Gastroesophageal sphincter (tissue), 4 donors: ENCODE data around the gene TMEM131. TPM values are rescaled to one million over a fixed set of nuclear protein-coding genes. Genes with fewer than 3 reads are reported as not detected.

Experiments used
- ATAC-seq: fragments of 150-250 bp; one replicate; pipeline ENCODE4 v1.9.1; 2016; ENCODE audit warnings: mild to moderate bottlenecking, moderate library complexity
- H3K27ac ChIP-seq, 4 donors: fragments of 200-600 bp; sonication (generic) in 3 of 4; 1 replicate in 3 of 4; 2 replicates in 1 of 4; pipeline ENCODE4 v1.5.1; 2016 to 2019
- H3K27me3 ChIP-seq: fragments of 200-600 bp; sonication (generic); one replicate; pipeline ENCODE4 v1.5.1; 2019
- H3K36me3 ChIP-seq, 2 donors: fragments of 200-600 bp; sonication (generic); one replicate each; pipeline ENCODE4 v1.5.1; 2019; ENCODE audit warnings: control low read depth in 1 of 2
- H3K4me1 ChIP-seq, 3 donors: fragments of 200-600 bp; sonication (generic); 1 replicate in 2 of 3; 2 replicates in 1 of 3; pipeline ENCODE4 v1.5.1; 2016 to 2019; ENCODE audit warnings: control low read depth in 2 of 3
- H3K4me3 ChIP-seq, 2 donors: fragments of 200-600 bp; sonication (generic); one replicate each; pipeline ENCODE4 v1.5.1; 2019; ENCODE audit warnings: mild to moderate bottlenecking in 1 of 2, moderate library complexity in 1 of 2
- H3K9me3 ChIP-seq, 3 donors: fragments of 200-600 bp; sonication (generic); one replicate each; pipeline ENCODE4 v1.5.1; 2017 to 2019; ENCODE audit warnings: control low read depth in 2 of 3
- EP300 ChIP-seq: sonication (generic); formaldehyde crosslinking; IDR thresholded peaks from one replicate; pipeline ENCODE4 v1.6.1; 2017; ENCODE audit warnings: antibody characterized with exemption, mild to moderate bottlenecking
- POLR2A ChIP-seq, 2 donors: fragments of 450-650 bp; IDR thresholded peaks; one replicate each; pipeline ENCODE4 v1.6.1; 2017; ENCODE audit warnings: antibody characterized with exemption in 2 of 2, mild to moderate bottlenecking in 2 of 2, moderate library complexity in 1 of 2
- POLR2AphosphoS5 ChIP-seq: sonication (generic); formaldehyde crosslinking; IDR thresholded peaks from one replicate; pipeline ENCODE4 v1.6.1; 2017; ENCODE audit warnings: antibody characterized with exemption
- WGBS, 2 donors: methylation state at CpG; one replicate each; pipeline ENCODE4 v1.1.5; 2018; ENCODE audit warnings: low coverage in 1 of 2; 5-methylcytosine and 5-hydroxymethylcytosine counted together
- total RNA-seq, 4 donors: library from RNA; depleted of rRNA; stranded (reverse); fragments of >200 nt; gene quantifications; one replicate each; pipeline ENCODE4 v1.1.0, GENCODE V29; 2016
- TF ChIP-seq, protein P1 (sequence below), 4 experiments: fragments of 200-600 bp in 2 of 4; fragments of 450-650 bp in 2 of 4; sonication (generic) in 1 of 4; IDR thresholded peaks; one replicate each; pipeline ENCODE4 v1.5.1; 2017 to 2019; ENCODE audit warnings: antibody characterized with exemption in 4 of 4, mild to moderate bottlenecking in 2 of 4, moderate library complexity in 2 of 4

TMEM131 gene
- total RNA-seq, 4 donors from 2014 or later = 32.0 to 46.4 (median 33.9) TPM

DNA sequence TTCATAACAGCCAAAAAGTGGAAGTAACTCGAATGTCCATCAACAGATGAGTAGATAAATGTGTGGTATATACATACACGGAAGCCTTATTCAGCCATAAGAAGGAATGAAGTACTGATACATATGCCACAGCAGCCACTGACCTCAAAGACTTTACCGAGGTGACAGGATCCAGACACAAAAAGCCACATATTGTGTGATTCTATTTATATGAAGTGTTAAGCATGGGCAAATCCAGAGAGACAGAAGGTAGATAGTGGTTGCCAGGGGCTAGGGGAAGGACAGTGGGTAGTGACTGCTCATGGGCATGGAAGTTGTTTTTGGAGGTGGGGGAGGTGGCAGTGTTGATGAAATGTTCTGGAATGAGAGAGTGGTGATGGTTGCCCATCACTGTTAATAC, 248.5 kb downstream of the TMEM131 start:
- no peaks in the 10 kb centered on the region for H3K27me3 ChIP-seq
- H3K4me3 ChIP-seq = no peak overlapping the region
- 48 to 72% methylated on average over 3 of the region's 3 CpGs for WGBS, 2 donors
- TF ChIP-seq POLR2AphosphoS5 (no peak), EP300 (no peak), POLR2A (IDR thresholded peaks at IDR 0.05) (no peak)
- TF ChIP-seq, protein P1, sequence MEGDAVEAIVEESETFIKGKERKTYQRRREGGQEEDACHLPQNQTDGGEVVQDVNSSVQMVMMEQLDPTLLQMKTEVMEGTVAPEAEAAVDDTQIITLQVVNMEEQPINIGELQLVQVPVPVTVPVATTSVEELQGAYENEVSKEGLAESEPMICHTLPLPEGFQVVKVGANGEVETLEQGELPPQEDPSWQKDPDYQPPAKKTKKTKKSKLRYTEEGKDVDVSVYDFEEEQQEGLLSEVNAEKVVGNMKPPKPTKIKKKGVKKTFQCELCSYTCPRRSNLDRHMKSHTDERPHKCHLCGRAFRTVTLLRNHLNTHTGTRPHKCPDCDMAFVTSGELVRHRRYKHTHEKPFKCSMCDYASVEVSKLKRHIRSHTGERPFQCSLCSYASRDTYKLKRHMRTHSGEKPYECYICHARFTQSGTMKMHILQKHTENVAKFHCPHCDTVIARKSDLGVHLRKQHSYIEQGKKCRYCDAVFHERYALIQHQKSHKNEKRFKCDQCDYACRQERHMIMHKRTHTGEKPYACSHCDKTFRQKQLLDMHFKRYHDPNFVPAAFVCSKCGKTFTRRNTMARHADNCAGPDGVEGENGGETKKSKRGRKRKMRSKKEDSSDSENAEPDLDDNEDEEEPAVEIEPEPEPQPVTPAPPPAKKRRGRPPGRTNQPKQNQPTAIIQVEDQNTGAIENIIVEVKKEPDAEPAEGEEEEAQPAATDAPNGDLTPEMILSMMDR (IDR thresholded peaks at IDR 0.05) = no peak
- H3K9me3 ChIP-seq = no peaks in the 10 kb centered on the region
- ATAC-seq = no peak
- H3K27ac ChIP-seq = no peak overlapping the region
- H3K36me3 ChIP-seq = peaks cover 0 to 14% of the 10 kb centered on the region in 2 donors
- H3K4me1 ChIP-seq = no peaks in the 10 kb centered on the region

DNA sequence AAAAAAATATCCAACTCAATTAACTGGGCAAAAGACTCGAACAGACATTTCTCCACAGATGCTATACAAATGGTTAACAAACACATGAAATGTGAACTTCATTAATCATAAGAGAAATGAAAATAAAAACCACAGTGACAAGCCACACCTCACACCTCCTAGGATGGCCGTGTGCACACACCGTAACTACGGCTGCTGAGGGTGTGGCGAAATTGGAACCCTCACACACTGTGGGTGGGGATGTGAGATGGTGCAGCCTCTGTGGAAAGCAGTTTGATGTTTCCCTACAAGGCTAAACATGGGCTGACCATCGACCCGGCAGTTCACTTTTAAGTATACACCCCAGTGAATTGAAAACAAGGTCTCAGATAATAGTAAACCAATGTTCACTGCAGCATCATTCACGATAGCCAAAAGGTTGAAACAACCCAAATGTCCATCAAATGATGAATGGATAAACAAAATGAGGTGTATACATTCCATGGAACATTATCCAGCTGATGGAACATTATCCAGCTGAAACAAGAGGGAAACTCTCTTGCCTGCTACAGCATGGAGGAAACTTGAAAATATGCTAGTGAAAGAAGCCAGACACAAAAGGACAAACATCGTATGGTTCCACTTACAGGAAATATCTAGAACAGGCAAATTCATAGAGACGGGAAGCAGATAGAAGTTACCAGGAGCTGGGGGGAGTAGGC, 250.1 kb downstream of the TMEM131 start:
- Histone ChIP-seq H3K4me3 (no peak overlapping the region), H3K36me3 (peaks cover 0 to 9% of the 10 kb centered on the region in 2 donors), H3K4me1 (no peaks in the 10 kb centered on the region), H3K27me3 (no peaks in the 10 kb centered on the region), H3K9me3 (no peaks in the 10 kb centered on the region), H3K27ac (no peak overlapping the region)
- ATAC-seq = no peak
- no peak for TF ChIP-seq EP300
- WGBS, 2 donors = 15 to 47% methylated on average over 5 to 10 of the region's 10 CpGs

DNA sequence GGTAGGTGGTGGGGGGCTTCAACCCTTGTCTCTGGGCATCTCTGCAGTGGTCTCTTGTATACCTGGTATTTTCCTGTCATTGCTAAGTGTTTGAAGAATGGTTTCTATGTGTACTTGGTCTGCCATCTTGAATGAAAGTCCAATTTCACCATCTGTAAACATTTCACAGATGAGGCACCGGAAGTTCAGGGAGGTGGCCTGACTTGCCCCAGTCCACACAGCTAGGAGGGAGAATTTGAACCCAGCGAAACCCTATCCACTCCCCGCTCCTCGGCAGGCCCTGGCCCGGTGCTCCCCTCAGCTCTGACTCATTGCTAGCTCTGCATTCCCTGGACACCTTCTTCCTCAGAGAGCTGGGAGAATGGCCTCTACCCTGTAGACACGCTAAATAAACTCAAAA, 251.8 kb downstream of the TMEM131 start:
- TF ChIP-seq EP300 (no peak), POLR2A (IDR thresholded peaks at IDR 0.05) (no peak), POLR2AphosphoS5 (no peak)
- TF ChIP-seq, protein P1 (IDR thresholded peaks at IDR 0.05) = no peak
- H3K27ac ChIP-seq = no peak overlapping the region
- H3K9me3 ChIP-seq = no peaks in the 10 kb centered on the region
- ATAC-seq = no peak
- H3K36me3 ChIP-seq = peaks cover 0 to 6% of the 10 kb centered on the region in 2 donors
- 78% methylated on average over 5 of the region's 6 CpGs; no CpG with 5 or more reads in 1 of the 2 donors for WGBS, 2 donors
- no peaks in the 10 kb centered on the region for H3K27me3 ChIP-seq
- no peaks in the 10 kb centered on the region for H3K4me1 ChIP-seq
- no peak overlapping the region for H3K4me3 ChIP-seq

DNA sequence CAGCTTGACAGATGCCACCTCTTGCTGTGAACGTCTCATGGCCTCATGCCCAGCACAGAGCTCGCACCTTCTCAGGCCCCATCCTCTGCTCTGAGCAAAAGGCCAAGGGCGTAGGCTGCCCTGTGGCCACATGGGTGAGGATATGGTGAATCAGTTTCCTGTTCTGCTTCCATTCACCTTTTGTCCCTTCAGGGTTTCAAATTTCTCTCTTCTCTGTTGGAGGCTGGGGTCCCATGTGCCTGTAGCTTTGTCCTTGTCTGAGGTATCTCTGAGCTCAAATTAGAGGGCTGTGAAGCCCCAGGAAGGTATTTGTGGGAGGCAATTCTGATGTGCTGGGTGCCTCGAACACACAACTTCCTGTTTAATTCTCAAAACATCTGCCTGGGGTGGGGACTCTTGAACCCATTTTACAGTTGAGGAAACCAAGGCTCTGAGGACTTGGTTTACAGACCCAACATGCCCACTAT, 253.3 kb downstream of the TMEM131 start:
- 79 to 90% methylated on average over 3 of the region's 4 CpGs for WGBS, 2 donors
- ATAC-seq = no peak
- H3K27ac ChIP-seq = no peak overlapping the region

DNA sequence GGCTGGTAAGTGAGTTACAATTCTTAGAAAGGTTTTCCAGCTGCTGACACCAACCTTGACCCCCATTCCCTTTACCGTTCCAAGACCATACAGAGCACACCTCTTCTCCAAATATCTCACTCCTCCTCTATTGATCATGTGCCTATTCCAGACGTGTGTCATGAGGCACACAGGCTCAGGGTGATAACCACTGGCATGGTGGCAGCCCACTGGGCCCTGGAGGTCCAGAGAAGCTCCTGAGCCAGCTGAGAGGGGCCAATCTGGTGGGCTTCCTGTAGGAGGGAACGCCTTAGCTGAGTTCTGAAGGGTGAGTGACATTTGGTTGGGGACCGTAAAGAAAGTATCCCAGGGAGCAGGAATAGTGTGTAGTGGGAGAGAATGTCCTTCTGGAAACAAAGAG, 254.1 kb downstream of the TMEM131 start:
- no peak for TF ChIP-seq POLR2A (IDR thresholded peaks at IDR 0.05)
- TF ChIP-seq EP300 = no peak
- no peak for TF ChIP-seq POLR2AphosphoS5
- TF ChIP-seq, protein P1 (IDR thresholded peaks at IDR 0.05) = no peak
- H3K9me3 ChIP-seq = no peaks in the 10 kb centered on the region

More for the DNA sequence above, 253.3 kb downstream of the TMEM131 start:
- Histone ChIP-seq H3K27me3 (no peaks in the 10 kb centered on the region), H3K4me1 (no peaks in the 10 kb centered on the region), H3K4me3 (no peak overlapping the region), H3K9me3 (no peaks in the 10 kb centered on the region), H3K36me3 (peaks cover 0 to 6% of the 10 kb centered on the region in 2 donors)
- TF ChIP-seq, protein P1 (IDR thresholded peaks at IDR 0.05) = no peak
- TF ChIP-seq POLR2AphosphoS5 = no peak
- no peak for TF ChIP-seq EP300
- no peak for TF ChIP-seq POLR2A (IDR thresholded peaks at IDR 0.05)

More for the DNA sequence above, 254.1 kb downstream of the TMEM131 start:
- 71 to 100% methylated on average over 1 to 2 of the region's 4 CpGs for WGBS, 2 donors
- no peaks in the 10 kb centered on the region for H3K4me1 ChIP-seq
- no peaks in the 10 kb centered on the region for H3K27me3 ChIP-seq
- no peak overlapping the region for H3K4me3 ChIP-seq
- H3K36me3 ChIP-seq = peaks cover 0 to 6% of the 10 kb centered on the region in 2 donors
- H3K27ac ChIP-seq = no peak overlapping the region
- no peak for ATAC-seq
